HG03354 (cell line): Measurements from ENCODE around the gene ZCWPW1.
A peak's percentile ranks its signal among the peaks of the same experiment; 100 is the strongest.

ENCODE experiments used
- ATAC-seq: cut with Tn5 transposase; IDR thresholded peaks from one replicate; pipeline ENCODE4 v1.9.1; 2021; ENCODE audit warnings: mild to moderate bottlenecking; ENCODE audit not compliant: unreplicated experiment, poor library complexity, severe bottlenecking

ZCWPW1 gene

DNA sequence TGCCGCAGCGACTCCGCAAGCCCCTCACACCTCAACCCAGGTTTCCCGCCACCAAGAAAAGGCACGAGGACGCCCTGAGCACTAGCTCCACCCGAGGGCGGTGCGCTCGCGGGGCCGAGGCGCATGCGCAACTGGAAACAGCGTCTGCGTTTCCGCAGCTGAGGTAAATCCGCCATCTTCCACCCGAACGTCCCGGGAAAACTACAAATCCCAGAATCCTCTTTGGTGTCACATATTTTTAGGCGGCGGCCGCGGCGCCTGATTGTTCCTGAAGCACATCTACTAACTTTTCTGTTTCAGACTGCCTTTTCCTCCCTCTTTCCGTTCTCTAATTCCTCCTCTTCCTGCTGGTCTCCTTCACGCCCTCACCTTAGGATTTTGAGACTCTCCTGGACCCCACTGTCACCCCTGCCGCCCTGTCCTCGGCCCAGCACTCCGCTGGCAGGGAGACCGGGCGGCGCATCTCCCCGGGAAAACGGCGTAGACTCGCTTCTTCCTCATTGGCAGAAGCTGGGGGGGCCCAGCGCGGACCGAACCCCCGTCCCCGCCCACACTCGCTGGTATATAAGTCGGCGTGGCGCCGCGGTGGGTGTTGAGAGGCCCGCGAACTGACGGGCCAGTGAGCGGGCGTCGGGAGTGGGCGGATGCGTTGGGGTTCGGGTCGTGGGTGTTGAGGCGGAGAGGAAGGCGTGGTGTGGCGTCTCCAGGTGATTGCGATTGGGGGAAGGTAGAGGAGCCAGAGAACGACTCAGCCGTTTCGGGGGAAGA lies at the start of gene ZCWPW1:
TSS of gene ZCWPW1 (minus strand) at position 505 of the 768 bp plus-strand sequence. CDS start 8,054 bp downstream, outside the sequence.
- peak; percentile 55 for ATAC-seq

- ATAC-seq = no peak
These were observed 49.4 kb upstream of the ZCWPW1 start for GRCh38 chr7:100477871-100478267.

DNA sequence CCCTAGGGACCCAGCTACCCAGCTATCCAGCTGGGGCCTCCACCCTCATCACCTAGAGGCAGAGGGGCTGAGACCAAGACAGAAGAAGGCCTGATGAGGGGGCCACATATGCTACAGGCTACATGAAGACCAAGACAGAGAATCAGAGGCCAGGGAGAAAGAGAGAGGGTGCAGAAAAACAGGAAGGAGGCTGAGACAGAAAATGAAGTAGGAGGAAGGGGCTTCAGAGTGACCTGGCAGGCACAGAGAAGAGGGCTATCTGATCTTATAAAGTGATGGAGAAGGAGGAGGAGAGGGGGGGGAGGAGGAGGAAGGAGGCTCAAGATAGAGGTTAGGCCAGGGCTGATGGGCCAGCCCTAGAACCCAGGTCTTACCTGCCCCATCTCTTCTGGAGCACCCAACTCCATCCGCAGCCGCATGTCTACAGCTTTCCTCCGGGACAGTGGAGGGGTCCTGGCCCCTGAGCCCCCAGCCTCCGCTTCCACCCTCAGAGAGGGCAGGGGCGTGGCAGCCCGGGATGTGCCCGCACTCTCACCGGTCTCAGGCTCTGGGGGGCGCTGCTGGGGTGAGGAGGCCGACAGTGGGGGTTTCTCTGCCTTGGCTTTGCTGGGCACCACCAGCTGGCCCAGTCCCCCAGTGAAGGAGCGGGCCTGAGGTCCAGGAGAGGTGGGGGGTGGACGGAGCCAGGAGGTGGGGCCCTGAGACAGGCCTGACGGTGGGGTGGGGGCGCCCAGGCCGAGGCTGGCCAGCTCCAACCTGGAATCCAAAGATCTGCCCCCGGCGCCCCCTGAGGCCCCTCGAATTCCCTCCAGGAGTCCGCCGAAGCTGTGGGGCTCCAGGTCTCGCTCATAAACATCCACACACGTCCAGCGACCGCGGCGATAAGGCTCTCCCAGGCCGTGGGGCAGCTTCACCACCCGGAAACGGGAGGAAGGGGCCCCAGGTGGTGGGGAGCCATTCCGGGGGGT lies 48.7 kb upstream of the ZCWPW1 start:
- no peak for ATAC-seq

GRCh38 chr7:100476101-100476780 lies 47.7 kb upstream of the ZCWPW1 start:
- no peak for ATAC-seq

DNA sequence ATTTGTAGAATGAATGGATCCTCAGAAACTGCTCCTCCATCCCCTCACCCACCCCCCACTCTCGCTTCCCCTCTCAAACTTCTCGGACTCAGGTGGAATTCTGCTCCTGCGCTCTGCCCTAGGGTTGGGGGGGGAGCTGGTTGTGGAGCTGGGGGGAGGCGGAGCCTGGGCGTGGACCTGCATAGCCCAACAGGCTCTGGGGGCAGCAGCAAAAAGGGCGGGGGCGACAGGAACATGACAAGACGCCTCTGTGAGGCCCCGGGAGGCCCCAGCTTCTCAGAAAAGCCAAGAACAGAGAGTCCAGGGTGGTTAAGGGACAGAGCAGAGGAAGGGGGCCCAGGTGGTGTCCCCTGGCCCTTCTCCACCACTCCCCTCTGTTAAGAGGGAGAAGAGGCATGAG lies 47.0 kb upstream of the ZCWPW1 start:
- no peak for ATAC-seq

- no peak for ATAC-seq
These were observed 44.5 kb upstream of the ZCWPW1 start for GRCh38 chr7:100472854-100473499.

DNA sequence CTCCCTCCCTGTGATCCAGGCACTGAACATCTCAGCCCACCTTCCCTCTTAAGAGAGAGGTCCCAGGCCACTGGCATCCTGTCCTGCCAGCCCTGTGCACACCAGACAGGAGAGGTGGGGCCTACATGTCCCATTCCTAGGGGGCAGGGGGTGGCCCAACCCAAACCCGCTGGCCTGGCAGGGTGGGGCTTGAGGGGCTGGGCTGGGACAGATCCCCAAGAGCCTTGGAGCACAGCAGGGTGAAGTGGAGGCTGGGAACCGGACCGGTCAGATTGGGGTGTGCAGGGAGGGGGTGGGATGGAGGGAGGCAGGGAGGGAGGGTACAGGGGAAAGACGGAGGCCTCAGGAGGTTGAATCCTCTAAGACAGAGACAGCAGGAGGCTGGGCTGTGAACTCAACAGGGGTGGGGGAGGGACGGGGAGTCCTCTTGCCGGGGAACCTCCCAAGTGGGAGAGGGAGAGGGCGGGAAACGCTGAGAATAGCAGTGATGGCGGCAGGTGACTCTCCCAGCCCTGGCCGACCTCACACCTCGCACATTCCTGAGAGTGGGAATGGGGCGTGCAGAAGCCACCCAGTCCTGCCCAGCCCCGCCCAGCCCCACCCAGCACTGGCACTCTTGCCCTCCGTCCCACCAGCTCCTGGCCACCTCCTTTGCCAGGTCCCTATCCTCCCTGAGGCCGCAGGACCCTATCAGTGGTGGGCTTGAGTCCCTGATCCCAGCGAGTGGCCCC lies 43.8 kb upstream of the ZCWPW1 start:
- ATAC-seq = no peak

GRCh38 chr7:100471021-100471420 lies 42.5 kb upstream of the ZCWPW1 start:
- no peak for ATAC-seq

- ATAC-seq = peak; percentile 59
These were observed 40.9 kb upstream of the ZCWPW1 start for GRCh38 chr7:100469227-100470044.

- no peak for ATAC-seq
These were observed 39.3 kb upstream of the ZCWPW1 start for GRCh38 chr7:100467638-100468373.

DNA sequence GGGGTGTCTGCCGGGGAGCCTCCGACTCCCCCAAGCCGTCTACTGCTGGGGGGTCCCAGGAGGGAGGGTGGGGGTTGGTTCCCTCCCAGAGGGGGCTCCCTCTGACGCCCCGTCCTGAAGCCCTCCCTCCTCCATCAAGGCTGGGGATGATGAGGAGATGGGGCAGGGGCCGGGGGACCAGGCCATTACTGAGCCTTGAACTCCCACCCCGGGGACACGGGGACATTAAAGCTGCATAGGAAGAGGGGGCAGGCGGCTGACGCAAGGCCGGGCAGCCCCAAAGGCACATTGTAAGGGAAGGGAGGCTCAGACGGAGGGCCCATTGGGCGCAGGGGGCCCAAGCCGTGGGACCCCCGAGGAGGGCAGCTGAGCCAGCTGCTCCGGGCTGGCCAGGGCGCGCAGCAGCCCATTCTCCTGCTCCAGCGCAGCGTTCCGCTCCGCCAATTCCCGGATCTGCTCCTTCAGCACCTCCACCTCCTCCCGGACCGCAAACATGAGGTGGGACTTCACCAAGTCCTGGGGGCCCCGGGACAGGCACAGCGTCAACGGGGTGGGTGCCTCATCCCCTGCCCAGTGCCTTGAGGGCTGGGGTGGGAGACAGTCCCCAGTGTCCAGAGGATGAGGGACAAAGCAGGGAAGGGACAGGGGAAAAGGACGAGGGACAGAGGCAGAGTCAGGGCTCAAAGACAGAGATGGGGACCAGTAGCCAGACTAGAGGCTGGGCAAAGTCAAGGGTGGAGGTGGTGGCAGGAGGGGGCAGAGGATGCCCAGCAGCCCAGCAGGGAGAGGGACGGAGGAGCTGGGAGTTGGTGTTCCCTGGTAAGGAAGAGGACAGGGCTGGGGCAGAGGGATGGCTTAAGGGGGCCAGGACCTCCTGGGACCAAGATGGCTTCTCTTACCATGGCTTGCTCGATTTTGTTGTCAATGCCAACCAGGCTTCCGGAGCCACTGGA lies 38.4 kb upstream of the ZCWPW1 start:
- ATAC-seq = no peak

GRCh38 chr7:100465702-100466311 lies 37.3 kb upstream of the ZCWPW1 start:
- ATAC-seq = no peak

DNA sequence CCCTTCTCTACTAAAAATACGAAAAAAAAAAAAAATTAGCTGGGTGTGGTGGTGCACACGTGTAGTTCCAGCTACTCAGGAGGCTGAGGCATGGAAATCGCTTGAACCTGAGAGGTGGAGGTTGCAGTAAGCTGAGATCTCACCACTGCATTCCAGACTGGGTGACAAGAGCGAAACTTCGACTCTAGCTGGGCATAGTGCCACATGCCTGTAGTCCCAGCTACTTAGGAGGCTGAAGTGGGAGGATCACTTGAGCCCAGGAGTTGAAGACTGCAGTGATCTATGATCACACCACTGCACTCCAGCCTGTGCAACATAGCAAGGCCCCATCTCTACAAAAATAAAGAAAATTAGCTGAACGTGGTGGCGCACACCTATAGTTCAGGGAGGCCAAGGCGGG lies 36.8 kb upstream of the ZCWPW1 start:
- ATAC-seq = no peak

GRCh38 chr7:100464791-100465190 lies 36.3 kb upstream of the ZCWPW1 start:
- no peak for ATAC-seq

DNA sequence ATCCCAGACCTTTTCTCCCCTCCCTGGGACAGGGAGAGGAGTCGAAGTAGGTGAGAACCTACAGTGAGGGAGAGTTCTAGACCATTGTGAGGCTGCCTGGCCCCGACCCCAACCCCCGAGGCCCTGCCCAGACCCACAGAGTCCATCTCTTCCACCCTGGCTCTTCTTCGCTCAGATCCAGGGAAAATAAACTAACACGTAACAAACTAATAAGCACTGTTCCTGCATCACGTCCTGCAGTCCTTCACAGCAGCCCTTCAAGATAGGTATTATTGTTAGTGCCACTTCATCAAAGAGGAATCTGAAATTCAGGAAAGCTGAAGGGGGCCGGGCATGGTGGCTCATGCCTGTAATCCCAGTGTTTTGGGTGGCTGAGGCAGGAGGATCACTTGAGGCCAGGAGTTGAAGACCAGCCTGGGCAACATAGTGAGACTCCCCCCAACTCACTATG lies 35.7 kb upstream of the ZCWPW1 start, which contains the start of gene SPACDR:
TSS of gene SPACDR (minus strand) at position 51 of the 451 bp plus-strand sequence. CDS start 235 bp downstream, outside the sequence.
- ATAC-seq = no peak

DNA sequence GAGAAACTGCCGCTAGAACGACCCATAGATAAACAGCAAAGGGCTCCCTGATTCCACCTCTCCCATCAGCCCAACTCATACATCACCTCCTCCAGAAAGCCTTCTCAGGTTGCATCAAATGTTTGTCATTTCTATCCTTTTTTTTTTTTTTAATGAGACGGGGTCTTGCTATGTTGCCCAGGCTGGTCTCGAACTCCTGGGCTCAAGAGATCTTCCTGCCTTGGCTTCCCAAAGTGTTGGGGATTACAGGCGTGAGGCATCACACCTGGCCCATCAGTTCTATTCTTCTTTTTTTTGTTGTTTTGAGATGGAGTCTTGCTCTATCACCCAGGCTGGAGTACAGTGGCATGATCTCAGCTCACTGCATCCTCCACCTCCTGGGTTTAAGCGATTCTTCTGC lies 28.5 kb upstream of the ZCWPW1 start:
- ATAC-seq = no peak
